ENCODE results near the gene SPATA2. TPM values are rescaled to one million over a fixed set of nuclear protein-coding genes. Genes with fewer than 3 reads are reported as not detected.

The SPATA2 gene
- total and polyA plus RNA-seq, 2 of the 8 experiments (the other 6 are each of a cell fraction or from before 2014, with no cell fraction given) = 11.0 to 13.0 TPM

- TF ChIP-seq HDAC2 (IDR thresholded peaks at IDR 0.05; ENCODE audit: borderline replicate concordance in 1 of 2, low read depth in 2 of 2, low read length in 2 of 2) = no peak
- no peak for TF ChIP-seq KDM4A (IDR thresholded peaks at IDR 0.05; ENCODE audit: low read depth, low read length, severe bottlenecking)
- TF ChIP-seq SUZ12 (IDR thresholded peaks at IDR 0.05; ENCODE audit: low read length) = no peak
- TF ChIP-seq TCF12 (IDR thresholded peaks at IDR 0.05; ENCODE audit: low read depth, low read length) = no peak
- no peak for TF ChIP-seq CBX8 (IDR thresholded peaks at IDR 0.05; ENCODE audit: borderline replicate concordance, low read depth, low read length)
- TF ChIP-seq BRCA1 (IDR thresholded peaks at IDR 0.05; ENCODE audit: low read depth, low read length) = no peak
Measured at GRCh38 chr20:49906101-49906604, 9.2 kb downstream of the SPATA2 start (continued).

Measured in H1 (cell line).